ENCODE measurements around the gene MYLK2. TPM values are rescaled to one million over a fixed set of nuclear protein-coding genes. Genes with fewer than 3 reads are reported as not detected.
"Not testable (repeated sequence)": the region's sequence is repeated elsewhere in the genome, so short reads cannot be mapped to it uniquely, and the experiment has no call there.

Gene MYLK2
- total RNA-seq, 8 experiments from 2014 or later = 0.16 to 1.1 (median 0.51) TPM

GRCh38 chr20:31806564-31807355, 12.4 kb upstream of the MYLK2 start:
- H3K4me1 ChIP-seq (replicated peaks in 1 of 2) = peaks cover 0 to 14% of the 10 kb centered on the region in 2 donors
- WGBS, 10 experiments = 40 to 96% (median 87%) methylated on average over 1 to 8 of the region's 8 CpGs; no CpG with 5 or more reads in 2 of the 10 experiments
- peak overlapping the region in 1 of 2 donors; percentile 56 for H3K27ac ChIP-seq
- in situ Hi-C loops (cut with MboI; ENCODE audit: low pct_unique_long_range_greater_than_20kb in 2 of 9, low sequenced_read_pairs in 9 of 9, unreplicated experiment in 9 of 9) = no loop called here
- peak in 3 of 8 experiments; percentile 47 to 77 (median 59) for ATAC-seq (replicated peaks in 6 of 8)
- no peak overlapping the region for H3K4me3 ChIP-seq

- Histone ChIP-seq H3K4me3 (no peak overlapping the region), H3K27ac (no peak overlapping the region), H3K4me1 (replicated peaks in 1 of 2) (peaks cover 0 to 14% of the 10 kb centered on the region in 2 donors)
- ATAC-seq (replicated peaks in 6 of 8) = peak in 3 of 8 experiments; percentile 16 to 43 (median 31)
- in situ Hi-C loops (cut with MboI; ENCODE audit: low pct_unique_long_range_greater_than_20kb in 2 of 9, low sequenced_read_pairs in 9 of 9, unreplicated experiment in 9 of 9) = no loop called here
- 0 to 100% (median 87%) methylated on average over 1 to 3 of the region's 3 CpGs; no CpG with 5 or more reads in 1 of the 10 experiments for WGBS, 10 experiments
These were observed 10.7 kb upstream of the MYLK2 start for GRCh38 chr20:31808481-31808880.

- Histone ChIP-seq H3K4me1 (replicated peaks in 1 of 2) (peaks cover 0 to 14% of the 10 kb centered on the region in 2 donors), H3K27ac (no peak overlapping the region), H3K4me3 (no peak overlapping the region)
- in situ Hi-C loops (cut with MboI; ENCODE audit: low pct_unique_long_range_greater_than_20kb in 2 of 9, low sequenced_read_pairs in 9 of 9, unreplicated experiment in 9 of 9) = no loop called here
- WGBS, 10 experiments = 29 to 100% (median 74%) methylated on average over 1 to 3 of the region's 3 CpGs
- no peak for ATAC-seq (replicated peaks in 6 of 8)
These were observed 9.5 kb upstream of the MYLK2 start for GRCh38 chr20:31809661-31810060.

GRCh38 chr20:31811198-31811597, 8.0 kb upstream of the MYLK2 start:
- 35 to 100% (median 88%) methylated on average over 1 to 4 of the region's 4 CpGs; no CpG with 5 or more reads in 3 of the 10 experiments for WGBS, 10 experiments
- in situ Hi-C loops (cut with MboI; ENCODE audit: low pct_unique_long_range_greater_than_20kb in 2 of 9, low sequenced_read_pairs in 9 of 9, unreplicated experiment in 9 of 9) = no loop called here
- no peak overlapping the region for H3K27ac ChIP-seq

GRCh38 chr20:31811796-31812728, 7.1 kb upstream of the MYLK2 start:
- in situ Hi-C loops (cut with MboI; ENCODE audit: low pct_unique_long_range_greater_than_20kb in 2 of 9, low sequenced_read_pairs in 9 of 9, unreplicated experiment in 9 of 9) = no loop called here
- no peak overlapping the region for H3K27ac ChIP-seq
- ATAC-seq (replicated peaks in 6 of 8) = peak in 2 of 8 experiments; percentile 11 to 26
- no peak overlapping the region for H3K4me3 ChIP-seq
- 17 to 97% (median 71%) methylated on average over 1 to 8 of the region's 15 CpGs; no CpG with 5 or more reads in 2 of the 10 experiments for WGBS, 10 experiments
- peaks cover 0 to 9% of the 10 kb centered on the region in 2 donors for H3K4me1 ChIP-seq (replicated peaks in 1 of 2)

More at GRCh38 chr20:31811198-31811597, 8.0 kb upstream of the MYLK2 start:
- H3K4me3 ChIP-seq = no peak overlapping the region
- H3K4me1 ChIP-seq (replicated peaks in 1 of 2) = peaks cover 0 to 14% of the 10 kb centered on the region in 2 donors
- no peak for ATAC-seq (replicated peaks in 6 of 8)

- Histone ChIP-seq H3K27ac (no peak overlapping the region), H3K4me1 (replicated peaks in 1 of 2) (no peaks in the 10 kb centered on the region), H3K4me3 (no peak overlapping the region)
- in situ Hi-C loops (cut with MboI; ENCODE audit: low pct_unique_long_range_greater_than_20kb in 2 of 9, low sequenced_read_pairs in 9 of 9, unreplicated experiment in 9 of 9) = no loop called here
- ATAC-seq (replicated peaks in 6 of 8) = no peak
These were observed 5.5 kb upstream of the MYLK2 start for GRCh38 chr20:31813611-31814010.

GRCh38 chr20:31814142-31814541, 5.0 kb upstream of the MYLK2 start:
- H3K4me3 ChIP-seq; H3K4me1 ChIP-seq (replicated peaks in 1 of 2); in situ Hi-C loops (cut with MboI; ENCODE audit: low pct_unique_long_range_greater_than_20kb in 2 of 9, low sequenced_read_pairs in 9 of 9, unreplicated experiment in 9 of 9); H3K27ac ChIP-seq; ATAC-seq (replicated peaks in 6 of 8): not testable (repeated sequence)
- 20 to 100% (median 86%) methylated on average over 1 to 7 of the region's 7 CpGs for WGBS, 10 experiments

- in situ Hi-C loops (cut with MboI; ENCODE audit: low pct_unique_long_range_greater_than_20kb in 2 of 9, low sequenced_read_pairs in 9 of 9, unreplicated experiment in 9 of 9) = no loop called here
- 0 to 100% (median 27%) methylated on average over 1 to 3 of the region's 9 CpGs; no CpG with 5 or more reads in 4 of the 10 experiments for WGBS, 10 experiments
- H3K4me3 ChIP-seq = no peak overlapping the region
- peak in 3 of 8 experiments; percentile 35 to 52 (median 52) for ATAC-seq (replicated peaks in 6 of 8)
- no peak overlapping the region for H3K27ac ChIP-seq
- H3K4me1 ChIP-seq (replicated peaks in 1 of 2) = no peaks in the 10 kb centered on the region
These were observed 3.6 kb upstream of the MYLK2 start for GRCh38 chr20:31815408-31816188.

GRCh38 chr20:31816221-31816620, 2.9 kb upstream of the MYLK2 start:
- ATAC-seq (replicated peaks in 6 of 8) = no peak
- H3K27ac ChIP-seq = no peak overlapping the region
- no peak overlapping the region for H3K4me3 ChIP-seq
- in situ Hi-C loops (cut with MboI; ENCODE audit: low pct_unique_long_range_greater_than_20kb in 2 of 9, low sequenced_read_pairs in 9 of 9, unreplicated experiment in 9 of 9) = no loop called here
- H3K4me1 ChIP-seq (replicated peaks in 1 of 2) = no peaks in the 10 kb centered on the region
- WGBS, 10 experiments = 67 to 100% (median 100%) methylated on average over 1 to 4 of the region's 5 CpGs; no CpG with 5 or more reads in 5 of the 10 experiments

GRCh38 chr20:31817461-31817860, 1.7 kb upstream of the MYLK2 start:
- H3K4me3 ChIP-seq = no peak overlapping the region
- no peak overlapping the region for H3K27ac ChIP-seq
- in situ Hi-C loops (cut with MboI; ENCODE audit: low pct_unique_long_range_greater_than_20kb in 2 of 9, low sequenced_read_pairs in 9 of 9, unreplicated experiment in 9 of 9) = no loop called here
- no peak for ATAC-seq (replicated peaks in 6 of 8)
- H3K4me1 ChIP-seq (replicated peaks in 1 of 2) = no peaks in the 10 kb centered on the region
- WGBS, 10 experiments = 71 to 100% (median 94%) methylated on average over 1 to 5 of the region's 5 CpGs; no CpG with 5 or more reads in 1 of the 10 experiments

- WGBS, 10 experiments = 72 to 100% (median 90%) methylated on average over 1 to 5 of the region's 8 CpGs; no CpG with 5 or more reads in 1 of the 10 experiments
- in situ Hi-C loops (cut with MboI; ENCODE audit: low pct_unique_long_range_greater_than_20kb in 2 of 9, low sequenced_read_pairs in 9 of 9, unreplicated experiment in 9 of 9) = no loop called here
- no peak for ATAC-seq (replicated peaks in 6 of 8)
- Histone ChIP-seq H3K4me3 (no peak overlapping the region), H3K4me1 (replicated peaks in 1 of 2) (peaks cover 5 to 6% of the 10 kb centered on the region in 2 donors), H3K27ac (no peak overlapping the region)
These were observed 714 bp upstream of the MYLK2 start for GRCh38 chr20:31818376-31818908.

GRCh38 chr20:31820228-31820627, 1.1 kb downstream of the MYLK2 start:
- H3K4me3 ChIP-seq = no peak overlapping the region
- H3K27ac ChIP-seq = no peak overlapping the region
- in situ Hi-C loops (cut with MboI; ENCODE audit: low pct_unique_long_range_greater_than_20kb in 2 of 9, low sequenced_read_pairs in 9 of 9, unreplicated experiment in 9 of 9) = no loop called here
- ATAC-seq (replicated peaks in 6 of 8) = no peak
- no CpG with 5 or more reads among the region's 6 CpGs for WGBS, 10 experiments
- peaks cover 10 to 14% of the 10 kb centered on the region in 2 donors for H3K4me1 ChIP-seq (replicated peaks in 1 of 2)

Measured in motor neuron (in vitro differentiated cells).